NB4 (cell line): Measurements from ENCODE around the gene AHDC1.
"Not testable (repeated sequence)": the region's sequence is repeated elsewhere in the genome, so short reads cannot be mapped to it uniquely, and the experiment has no call there.

ENCODE experiments used
- DNase-seq: peaks from one replicate; pipeline ENCODE4 v3.0.0; 2010; ENCODE audit warnings: low read depth
- H3K4me3 ChIP-seq: one replicate; pipeline ENCODE4 v1.5.1; 2011; ENCODE audit warnings: mild to moderate bottlenecking, low read depth, low read length, moderate library complexity
- CTCF ChIP-seq: IDR thresholded peaks from one replicate; pipeline ENCODE4 v1.5.1; 2012; ENCODE audit warnings: low read depth, low read length
- MAX ChIP-seq: IDR thresholded peaks from 2 replicates; pipeline ENCODE4 v1.6.1; 2011; ENCODE audit warnings: low read depth, low read length
- MYC ChIP-seq: IDR thresholded peaks from 2 replicates; pipeline ENCODE4 v1.6.1; 2011; ENCODE audit warnings: low read depth, low read length
- POLR2A ChIP-seq: IDR thresholded peaks from 2 replicates; pipeline ENCODE4 v1.6.1; 2011; ENCODE audit warnings: mild to moderate bottlenecking; ENCODE audit not compliant: insufficient read length; ENCODE audit errors: extremely low read depth

The AHDC1 gene

GRCh38 chr1:27544834-27545233 lies 59.1 kb downstream of the AHDC1 start:
- no peak overlapping the region for H3K4me3 ChIP-seq
- no peak for TF ChIP-seq CTCF
- no peak for TF ChIP-seq POLR2A
- no peak for TF ChIP-seq MAX
- TF ChIP-seq MYC: no peak
- DNase-seq: no peak

- TF ChIP-seq MYC (no peak), CTCF (no peak), POLR2A (no peak), MAX (no peak)
- H3K4me3 ChIP-seq: no peak overlapping the region
- no peak for DNase-seq
These were observed 60.7 kb downstream of the AHDC1 start for GRCh38 chr1:27543284-27543683.

GRCh38 chr1:27542463-27543273 lies 61.3 kb downstream of the AHDC1 start:
- no peak for TF ChIP-seq CTCF
- no peak for TF ChIP-seq MYC
- no peak for TF ChIP-seq MAX
- no peak for TF ChIP-seq POLR2A
- H3K4me3 ChIP-seq: no peak overlapping the region
- no peak for DNase-seq

- no peak for DNase-seq
- TF ChIP-seq CTCF: no peak
- no peak for TF ChIP-seq MAX
- no peak for TF ChIP-seq MYC
- TF ChIP-seq POLR2A: no peak
- no peak overlapping the region for H3K4me3 ChIP-seq
These were observed 63.8 kb downstream of the AHDC1 start for GRCh38 chr1:27539901-27540861.

GRCh38 chr1:27538793-27539192 lies 65.2 kb downstream of the AHDC1 start:
- no peak overlapping the region for H3K4me3 ChIP-seq
- peak; percentile 54 for DNase-seq
- TF ChIP-seq MAX (no peak), POLR2A (no peak)

- not testable (repeated sequence) for DNase-seq, H3K4me3 ChIP-seq
These were observed 65.7 kb downstream of the AHDC1 start for GRCh38 chr1:27538305-27538676.
